ENCODE data around the gene MED25.

MED25 gene

DNA sequence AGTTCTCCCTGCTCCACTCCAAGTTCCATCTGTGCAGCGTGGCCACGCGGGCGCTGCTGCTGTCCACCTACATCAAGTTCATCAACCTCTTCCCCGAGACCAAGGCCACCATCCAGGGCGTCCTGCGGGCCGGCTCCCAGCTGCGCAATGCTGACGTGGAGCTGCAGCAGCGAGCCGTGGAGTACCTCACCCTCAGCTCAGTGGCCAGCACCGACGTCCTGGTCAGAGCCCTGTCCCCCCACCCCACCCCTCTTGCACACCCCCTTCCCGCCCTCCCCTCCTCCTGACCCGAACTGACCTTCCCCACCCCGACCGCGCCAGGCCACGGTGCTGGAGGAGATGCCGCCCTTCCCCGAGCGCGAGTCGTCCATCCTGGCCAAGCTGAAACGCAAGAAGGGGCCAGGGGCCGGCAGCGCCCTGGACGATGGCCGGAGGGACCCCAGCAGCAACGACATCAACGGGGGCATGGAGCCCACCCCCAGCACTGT lies 16.6 kb upstream of the MED25 start:
- Histone ChIP-seq H3K4me1 (peaks cover 0 to 14% (median 12%) of the 10 kb centered on the region in 10 experiments; a peak in 15 of 20 replicates), H4K20me1 (peaks cover 0 to 44% (median 0%) of the 10 kb centered on the region in 11 experiments; a peak in 6 of 22 replicates), H3K36me3 (peaks cover 75 to 97% (median 82%) of the 10 kb centered on the region in 11 experiments), H3K4me3 (no peak overlapping the region), H3K9ac (no peak overlapping the region; a peak in 2 of 22 replicates), H3K27me3 (no peaks in the 10 kb centered on the region), H3K4me2 (peak overlapping the region in 3 of 11 experiments; percentile 18 to 62 (median 45); a peak in 2 of 22 replicates), H3K27ac (no peak overlapping the region), H3K9me3 (replicated peaks in 1 of 11) (no peaks in the 10 kb centered on the region)
- no peak for TF ChIP-seq Cebpa-rat (IDR thresholded peaks at IDR 0.05)

DNA sequence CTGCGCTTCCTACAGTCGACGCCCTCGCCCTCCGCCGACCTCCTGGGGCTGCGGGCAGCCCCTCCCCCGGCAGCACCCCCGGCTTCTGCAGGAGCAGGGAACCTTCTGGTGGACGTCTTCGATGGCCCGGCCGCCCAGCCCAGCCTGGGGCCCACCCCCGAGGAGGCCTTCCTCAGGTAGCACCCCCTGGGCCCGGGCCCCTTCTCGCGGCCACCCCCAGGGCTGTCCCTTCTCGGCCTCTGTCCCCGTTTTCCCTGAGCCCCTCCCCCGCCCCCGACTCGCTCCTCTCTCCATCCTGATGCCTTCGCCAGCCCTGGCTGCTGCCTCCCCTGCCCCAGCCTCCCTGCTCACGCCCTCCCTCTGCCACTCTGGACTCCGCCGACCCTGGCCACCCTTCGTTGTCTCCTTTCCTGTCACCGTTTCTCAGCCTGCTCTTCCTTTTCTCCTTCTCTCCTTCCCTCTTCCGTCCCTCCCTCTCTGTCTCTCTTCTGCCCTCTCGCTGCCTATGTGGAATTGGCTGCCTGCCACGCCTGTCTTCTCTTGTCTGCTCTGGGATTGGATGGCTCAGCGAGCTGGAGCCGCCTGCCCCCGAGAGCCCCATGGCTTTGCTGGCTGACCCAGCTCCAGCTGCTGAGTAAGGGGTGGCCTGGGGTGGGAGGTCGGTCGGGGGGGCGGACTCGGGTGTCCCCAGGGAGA lies 16.0 kb upstream of the MED25 start:
- peak overlapping the region in 9 of 11 experiments; percentile 18 to 62 (median 45); a peak in 15 of 22 replicates for H3K4me2 ChIP-seq
- H3K9ac ChIP-seq = peak overlapping the region in 6 of 11 experiments; percentile 3 to 49 (median 16); a peak in 6 of 22 replicates
- no peaks in the 10 kb centered on the region for H3K27me3 ChIP-seq
- peaks cover 2 to 16% (median 13%) of the 10 kb centered on the region in 10 experiments for H3K4me1 ChIP-seq
- H3K27ac ChIP-seq = peak overlapping the region in 4 of 11 experiments; percentile 13 to 48 (median 28); a peak in 5 of 22 replicates
- H3K36me3 ChIP-seq = peaks cover 71 to 92% (median 78%) of the 10 kb centered on the region in 11 experiments
- H3K4me3 ChIP-seq = no peak overlapping the region
- H3K9me3 ChIP-seq (replicated peaks in 1 of 11) = no peaks in the 10 kb centered on the region
- peaks cover 0 to 42% (median 0%) of the 10 kb centered on the region in 11 experiments; a peak in 4 of 22 replicates for H4K20me1 ChIP-seq
- no peak for TF ChIP-seq Cebpa-rat (IDR thresholded peaks at IDR 0.05)

DNA sequence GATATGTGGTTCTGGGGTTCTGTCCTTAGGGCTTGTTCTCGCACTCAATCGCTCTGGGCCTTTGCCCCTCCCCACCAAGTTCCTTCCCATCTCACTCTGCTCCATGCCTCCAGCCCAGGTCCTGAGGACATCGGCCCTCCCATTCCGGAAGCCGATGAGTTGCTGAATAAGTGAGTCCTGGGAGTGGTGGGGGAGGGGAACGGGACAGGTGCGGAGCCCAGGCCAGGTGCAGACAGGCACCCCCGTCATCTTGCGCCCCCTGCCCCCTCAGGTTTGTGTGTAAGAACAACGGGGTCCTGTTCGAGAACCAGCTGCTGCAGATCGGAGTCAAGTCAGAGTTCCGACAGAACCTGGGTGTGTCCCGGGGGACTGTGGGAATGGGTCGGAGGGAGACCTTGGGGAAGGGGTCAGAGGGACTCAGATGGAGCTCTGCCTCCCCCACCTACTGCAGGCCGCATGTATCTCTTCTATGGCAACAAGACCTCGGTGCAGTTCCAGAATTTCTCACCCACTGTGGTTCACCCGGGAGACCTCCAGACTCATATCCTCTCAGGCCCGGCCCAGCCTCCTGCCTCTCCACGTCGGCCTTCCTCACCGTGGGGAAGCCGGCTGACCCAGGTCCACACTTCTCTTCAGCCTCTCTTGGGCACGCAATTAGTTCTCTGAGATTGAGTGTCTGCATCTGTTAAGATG lies 15.1 kb upstream of the MED25 start:
- Histone ChIP-seq H3K36me3 (peaks cover 65 to 88% (median 71%) of the 10 kb centered on the region in 11 experiments), H3K27ac (peak overlapping the region in 2 of 11 experiments; percentile 13 to 32; a peak in 2 of 22 replicates), H3K4me1 (peaks cover 11 to 25% (median 22%) of the 10 kb centered on the region in 10 experiments), H3K27me3 (no peaks in the 10 kb centered on the region), H3K9ac (peak overlapping the region in 4 of 11 experiments; percentile 3 to 49 (median 31); a peak in 4 of 22 replicates), H3K9me3 (replicated peaks in 1 of 11) (no peaks in the 10 kb centered on the region), H3K4me3 (no peak overlapping the region), H3K4me2 (peak overlapping the region in 9 of 11 experiments; percentile 18 to 62 (median 45); a peak in 13 of 22 replicates), H4K20me1 (peaks cover 0 to 48% (median 0%) of the 10 kb centered on the region in 11 experiments; a peak in 4 of 22 replicates)
- no peak for TF ChIP-seq Cebpa-rat (IDR thresholded peaks at IDR 0.05)

DNA sequence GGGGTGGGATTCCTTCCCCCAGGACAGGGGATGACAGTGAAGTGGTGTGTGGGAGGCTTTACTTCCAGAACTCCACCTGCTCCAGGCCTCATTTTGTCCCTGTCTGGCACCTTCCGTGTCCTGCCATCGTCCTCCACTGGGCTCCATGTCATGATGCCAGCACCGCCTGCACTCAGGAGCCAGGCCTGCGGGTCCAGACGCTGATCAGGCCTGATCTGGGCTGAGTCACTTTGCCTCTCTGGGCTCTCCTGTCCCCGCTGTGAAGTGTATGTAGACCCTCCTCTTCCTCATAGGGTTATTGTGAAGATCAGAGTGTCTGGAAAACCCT lies 14.6 kb upstream of the MED25 start:
- H3K36me3 ChIP-seq = peaks cover 62 to 83% (median 68%) of the 10 kb centered on the region in 11 experiments
- H3K4me3 ChIP-seq = no peak overlapping the region
- no peak for TF ChIP-seq Cebpa-rat (IDR thresholded peaks at IDR 0.05)
- H3K9me3 ChIP-seq (replicated peaks in 1 of 11) = no peaks in the 10 kb centered on the region
- H3K27me3 ChIP-seq = no peaks in the 10 kb centered on the region
- no peak overlapping the region for H3K4me2 ChIP-seq
- H3K9ac ChIP-seq = no peak overlapping the region
- peaks cover 16 to 30% (median 25%) of the 10 kb centered on the region in 10 experiments for H3K4me1 ChIP-seq
- H4K20me1 ChIP-seq = peaks cover 0 to 45% (median 0%) of the 10 kb centered on the region in 11 experiments; a peak in 4 of 22 replicates
- H3K27ac ChIP-seq = no peak overlapping the region

DNA sequence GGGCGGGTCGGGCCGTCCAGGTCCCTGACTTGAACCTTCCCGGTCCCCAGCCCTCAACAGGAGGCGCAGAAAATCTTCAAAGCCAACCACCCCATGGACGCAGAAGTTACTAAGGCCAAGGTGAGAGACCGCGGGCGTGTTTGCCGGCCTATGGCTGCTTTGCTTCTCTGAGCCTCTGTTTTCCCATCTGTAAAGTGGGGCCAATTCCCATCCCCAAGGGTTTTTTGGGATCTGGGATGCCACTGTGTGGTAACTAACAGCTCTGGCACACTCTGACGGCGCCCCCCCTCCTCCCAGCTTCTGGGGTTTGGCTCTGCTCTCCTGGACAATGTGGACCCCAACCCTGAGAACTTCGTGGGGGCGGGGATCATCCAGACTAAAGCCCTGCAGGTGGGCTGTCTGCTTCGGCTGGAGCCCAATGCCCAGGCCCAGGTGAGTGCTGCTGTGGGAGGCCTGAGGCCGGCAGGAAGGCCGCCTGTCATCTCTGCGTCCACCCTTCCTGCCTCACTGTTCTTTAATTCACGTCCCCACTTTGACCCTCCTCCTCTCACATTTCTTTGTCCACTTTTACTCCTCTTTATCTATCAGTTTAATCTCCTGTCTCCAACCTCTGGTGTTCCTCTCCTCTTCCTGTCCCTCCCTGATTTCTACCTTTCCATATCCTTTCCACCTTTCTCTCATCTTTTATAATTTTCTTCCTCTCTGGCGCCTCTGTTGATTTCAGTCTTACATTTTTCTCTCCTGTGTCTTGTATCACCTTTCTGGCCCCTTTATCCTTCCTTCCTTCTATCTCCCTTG lies 12.1 kb upstream of the MED25 start:
- Histone ChIP-seq H3K4me2 (no peak overlapping the region), H3K27ac (no peak overlapping the region), H3K36me3 (peaks cover 37 to 58% (median 42%) of the 10 kb centered on the region in 11 experiments), H3K27me3 (no peaks in the 10 kb centered on the region), H3K9me3 (replicated peaks in 1 of 11) (no peaks in the 10 kb centered on the region), H3K4me3 (no peak overlapping the region), H4K20me1 (peaks cover 0 to 21% (median 0%) of the 10 kb centered on the region in 11 experiments; a peak in 2 of 22 replicates), H3K9ac (0 out of 22 replicates have a peak overlapping the region, but pooled peaks of 1 of the 11 experiments have one; percentile 19), H3K4me1 (peaks cover 20 to 38% (median 34%) of the 10 kb centered on the region in 10 experiments)
- TF ChIP-seq Cebpa-rat (IDR thresholded peaks at IDR 0.05) = no peak

DNA sequence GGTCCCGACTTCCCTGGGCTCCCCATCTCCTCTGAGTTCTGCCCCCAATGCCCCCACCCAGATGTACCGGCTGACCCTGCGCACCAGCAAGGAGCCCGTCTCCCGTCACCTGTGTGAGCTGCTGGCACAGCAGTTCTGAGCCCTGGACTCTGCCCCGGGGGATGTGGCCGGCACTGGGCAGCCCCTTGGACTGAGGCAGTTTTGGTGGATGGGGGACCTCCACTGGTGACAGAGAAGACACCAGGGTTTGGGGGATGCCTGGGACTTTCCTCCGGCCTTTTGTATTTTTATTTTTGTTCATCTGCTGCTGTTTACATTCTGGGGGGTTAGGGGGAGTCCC lies 11.5 kb upstream of the MED25 start:
- Histone ChIP-seq H3K27me3 (no peaks in the 10 kb centered on the region), H3K4me2 (0 out of 22 replicates have a peak overlapping the region, but pooled peaks of 1 of the 11 experiments have one; percentile 16), H3K9ac (no peak overlapping the region; a peak in 1 of 22 replicates), H3K4me1 (peaks cover 20 to 43% (median 34%) of the 10 kb centered on the region in 10 experiments), H3K9me3 (replicated peaks in 1 of 11) (no peaks in the 10 kb centered on the region), H3K36me3 (peaks cover 35 to 54% (median 41%) of the 10 kb centered on the region in 11 experiments), H3K4me3 (no peak overlapping the region), H3K27ac (no peak overlapping the region), H4K20me1 (peaks cover 0 to 17% (median 0%) of the 10 kb centered on the region in 11 experiments; a peak in 2 of 22 replicates)
- TF ChIP-seq Cebpa-rat (IDR thresholded peaks at IDR 0.05) = no peak

DNA sequence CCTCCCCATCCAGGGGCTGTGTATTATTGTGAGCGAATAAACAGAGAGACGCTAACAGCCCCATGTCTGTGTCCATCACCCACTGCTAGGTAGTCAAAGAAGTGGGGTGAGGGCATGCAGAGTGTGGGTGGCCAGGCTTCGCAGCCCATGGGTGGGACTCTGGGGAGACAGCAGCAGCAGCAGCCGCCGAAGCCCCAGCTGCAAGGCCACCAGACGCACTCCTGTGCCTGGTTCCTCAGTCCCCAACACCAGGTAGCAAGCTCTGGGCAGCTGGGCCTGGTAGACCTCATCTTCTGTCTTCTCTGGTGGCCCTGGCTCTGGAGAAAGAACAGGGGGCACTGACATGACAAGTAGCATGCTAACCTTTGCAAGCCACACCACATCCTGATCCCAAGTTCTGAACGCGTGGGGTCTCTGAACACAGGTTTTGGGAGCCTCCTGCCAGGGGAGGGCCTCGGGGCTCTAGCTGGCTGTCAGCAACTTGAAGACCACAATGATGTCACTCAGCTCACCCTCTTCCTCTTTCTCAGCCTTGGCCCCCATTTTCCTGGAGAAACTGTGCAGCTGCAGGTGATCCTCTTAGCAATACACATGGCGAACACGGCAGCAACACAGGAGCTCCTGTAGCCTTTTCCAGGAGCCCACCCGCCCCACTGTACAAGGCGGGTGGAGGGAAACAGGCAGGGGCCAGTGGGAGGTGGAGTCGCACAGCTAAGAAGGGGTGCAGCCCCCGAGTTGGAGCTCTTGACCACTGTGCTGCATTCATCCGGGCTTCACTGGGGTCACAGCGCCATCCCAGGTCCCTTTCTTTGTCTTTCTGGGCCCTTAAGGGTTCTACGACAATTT lies 10.8 kb upstream of the MED25 start:
- peaks cover 22 to 36% (median 30%) of the 10 kb centered on the region in 10 experiments for H3K4me1 ChIP-seq
- H3K27me3 ChIP-seq = no peaks in the 10 kb centered on the region
- H3K9ac ChIP-seq = peak overlapping the region in 3 of 11 experiments; percentile 11 to 25 (median 20); a peak in 2 of 22 replicates
- peak overlapping the region in 6 of 11 experiments; percentile 7 to 41 (median 16); a peak in 6 of 22 replicates for H3K27ac ChIP-seq
- H3K4me2 ChIP-seq = peak overlapping the region; percentile 6 to 79 (median 58); a peak in 19 of 22 replicates
- peaks cover 0 to 17% (median 0%) of the 10 kb centered on the region in 11 experiments; a peak in 2 of 22 replicates for H4K20me1 ChIP-seq
- no peaks in the 10 kb centered on the region for H3K9me3 ChIP-seq (replicated peaks in 1 of 11)
- no peak overlapping the region for H3K4me3 ChIP-seq
- peaks cover 33 to 49% (median 38%) of the 10 kb centered on the region in 11 experiments for H3K36me3 ChIP-seq
- no peak for TF ChIP-seq Cebpa-rat (IDR thresholded peaks at IDR 0.05)

All from BLaER1 treated with 17β-estradiol and CSF1 and Interleukin-3, amounts not matched to agents 10 nM and 100 nM (cell line).